Mucosa of rectum (tissue), 2 donors: Measurements from ENCODE around the gene ANO9.

Experiments
- H3K27ac ChIP-seq, 2 donors: one replicate each; pipeline ENCODE4 v1.7.0; 2013; ENCODE audit warnings: inconsistent platforms in 2 of 2, low read depth in 2 of 2, low read length in 2 of 2
- H3K27me3 ChIP-seq, 2 donors: one replicate each; pipeline ENCODE4 v1.7.0; 2013; ENCODE audit warnings: low read length in 2 of 2; ENCODE audit not compliant: control insufficient read depth in 2 of 2, insufficient read depth in 2 of 2
- H3K36me3 ChIP-seq, 2 donors: one replicate each; pipeline ENCODE4 v1.7.0; 2013; ENCODE audit warnings: low read length in 2 of 2; ENCODE audit not compliant: control insufficient read depth in 2 of 2, insufficient read depth in 2 of 2
- H3K4me1 ChIP-seq, 2 donors: one replicate each; pipeline ENCODE4 v1.7.0; 2013; ENCODE audit warnings: low read length in 2 of 2, mild to moderate bottlenecking in 1 of 2; ENCODE audit not compliant: control insufficient read depth in 2 of 2, insufficient read depth in 2 of 2
- H3K4me3 ChIP-seq, 2 donors: one replicate each; pipeline ENCODE4 v1.7.0; 2013; ENCODE audit warnings: low read length in 2 of 2
- H3K9ac ChIP-seq, 2 donors: one replicate each; pipeline ENCODE4 v1.7.0; 2013; ENCODE audit warnings: low read length in 2 of 2, low read depth in 1 of 2, mild to moderate bottlenecking in 1 of 2
- H3K9me3 ChIP-seq, 2 donors: one replicate each; pipeline ENCODE4 v1.7.0; 2013; ENCODE audit warnings: low read length in 2 of 2; ENCODE audit not compliant: control insufficient read depth in 2 of 2
- donor health status: healthy.
- donor health status: Normal muscosa, but diverticular disease.

Gene ANO9

DNA sequence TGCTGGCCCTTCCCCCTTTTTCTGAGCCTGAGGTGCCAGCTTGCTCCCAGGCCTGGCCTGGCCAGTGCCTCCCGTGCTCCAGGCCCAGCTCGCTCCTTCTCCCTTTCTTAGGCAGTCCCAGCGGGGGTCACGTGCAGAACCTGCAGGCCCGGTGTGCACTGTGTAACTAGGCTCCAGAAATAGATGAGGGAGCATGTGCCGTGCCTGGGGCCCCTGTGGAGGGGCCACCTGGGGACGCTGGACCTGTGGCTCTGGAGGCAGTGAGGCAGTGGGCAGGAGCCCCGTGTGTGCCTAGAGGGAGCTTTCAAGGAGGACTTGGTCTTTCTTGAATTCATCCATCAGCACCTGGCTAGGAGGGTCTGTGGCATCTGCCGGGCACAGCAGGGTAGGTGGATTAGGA, 19.8 kb upstream of the ANO9 start:
- no peaks in the 10 kb centered on the region for H3K27me3 ChIP-seq
- no peak overlapping the region for H3K9ac ChIP-seq
- H3K36me3 ChIP-seq = peaks cover 6 to 12% of the 10 kb centered on the region in 2 donors
- H3K9me3 ChIP-seq = no peaks in the 10 kb centered on the region
- H3K27ac ChIP-seq = no peak overlapping the region
- no peak overlapping the region for H3K4me3 ChIP-seq
- H3K4me1 ChIP-seq = no peaks in the 10 kb centered on the region

DNA sequence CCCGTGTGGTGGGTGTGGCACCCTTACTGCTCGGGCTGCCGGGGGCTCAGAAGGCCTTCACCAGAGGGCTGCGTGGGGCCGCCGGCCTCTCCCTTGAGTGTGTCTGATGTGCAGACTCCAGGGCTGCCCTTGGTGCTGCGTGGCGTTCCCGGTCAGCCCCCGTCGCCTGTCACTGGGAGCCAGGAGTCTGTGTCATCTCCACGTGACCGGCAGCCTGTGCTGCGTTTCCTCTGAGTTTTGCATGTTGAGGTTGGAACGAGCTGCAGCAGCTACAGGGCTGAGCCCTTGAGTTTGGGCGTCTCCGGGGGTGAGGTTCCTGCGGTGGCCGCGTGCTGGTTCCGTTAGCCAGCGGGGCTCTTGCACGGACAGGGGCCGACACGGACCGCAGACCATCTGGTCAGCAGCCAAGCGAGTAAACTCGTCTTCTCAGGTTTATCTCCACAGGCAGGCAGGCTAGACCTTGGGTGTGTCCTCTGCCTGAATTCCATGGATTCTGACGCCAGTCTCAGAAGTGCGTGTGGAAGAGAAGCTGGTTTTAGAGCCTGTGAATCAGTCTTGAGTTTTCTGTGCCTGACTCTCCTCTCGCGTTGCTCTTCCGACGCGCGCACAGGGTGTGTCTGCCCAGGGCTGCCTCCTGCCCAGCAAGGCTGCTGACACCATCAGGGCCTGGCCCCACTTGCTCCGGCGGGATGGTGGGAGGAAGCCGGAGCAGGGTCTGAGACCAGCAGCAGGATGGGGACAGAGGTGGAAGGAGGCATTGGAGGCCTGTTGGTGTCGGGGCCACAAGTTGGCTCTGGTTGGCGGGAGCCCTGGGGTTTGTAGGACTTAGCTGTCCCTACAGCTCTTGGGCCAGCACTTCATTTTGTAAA, 18.8 kb upstream of the ANO9 start:
- Histone ChIP-seq H3K4me1 (no peaks in the 10 kb centered on the region), H3K9ac (no peak overlapping the region), H3K9me3 (no peaks in the 10 kb centered on the region), H3K4me3 (no peak overlapping the region), H3K36me3 (peaks cover 6 to 12% of the 10 kb centered on the region in 2 donors), H3K27me3 (no peaks in the 10 kb centered on the region), H3K27ac (no peak overlapping the region)

DNA sequence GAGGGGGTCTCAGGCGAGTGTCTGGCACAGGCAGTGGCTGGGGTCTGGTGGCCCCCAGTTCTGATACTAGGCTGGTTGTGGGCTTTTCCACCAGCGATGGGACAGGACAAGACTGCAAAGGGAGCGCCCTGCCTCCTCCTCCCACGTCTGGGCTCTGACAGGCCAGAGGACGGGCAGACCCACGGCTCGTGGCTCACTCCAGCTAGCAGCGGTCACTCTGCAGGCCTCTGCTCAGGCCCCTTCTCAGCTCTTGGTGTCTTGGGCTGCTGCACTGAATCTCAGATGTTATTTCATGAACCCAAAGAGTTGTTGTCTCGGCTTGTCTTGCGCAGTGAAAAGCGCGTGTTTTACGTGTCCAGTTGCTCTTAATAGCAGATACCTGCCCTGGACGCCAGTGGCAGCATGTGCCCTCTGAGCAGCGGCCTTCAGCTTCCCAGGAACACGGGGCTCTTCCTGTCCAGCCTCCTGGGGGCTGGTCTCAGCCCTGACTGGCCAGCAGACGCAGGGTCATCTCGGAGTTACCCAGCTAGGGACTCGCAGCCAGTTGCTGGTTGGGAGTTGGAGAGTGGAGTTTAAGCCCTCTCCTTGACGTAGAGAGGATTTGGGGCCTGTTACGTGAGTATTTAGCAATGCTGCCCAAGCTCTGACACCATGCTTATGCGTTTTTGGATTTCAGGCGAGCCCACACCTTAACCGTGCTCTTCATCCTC, 17.9 kb upstream of the ANO9 start:
- H3K27me3 ChIP-seq = no peaks in the 10 kb centered on the region
- no peaks in the 10 kb centered on the region for H3K9me3 ChIP-seq
- H3K36me3 ChIP-seq = peaks cover 2 to 10% of the 10 kb centered on the region in 2 donors
- no peak overlapping the region for H3K27ac ChIP-seq
- no peaks in the 10 kb centered on the region for H3K4me1 ChIP-seq
- H3K4me3 ChIP-seq = no peak overlapping the region
- H3K9ac ChIP-seq = no peak overlapping the region

DNA sequence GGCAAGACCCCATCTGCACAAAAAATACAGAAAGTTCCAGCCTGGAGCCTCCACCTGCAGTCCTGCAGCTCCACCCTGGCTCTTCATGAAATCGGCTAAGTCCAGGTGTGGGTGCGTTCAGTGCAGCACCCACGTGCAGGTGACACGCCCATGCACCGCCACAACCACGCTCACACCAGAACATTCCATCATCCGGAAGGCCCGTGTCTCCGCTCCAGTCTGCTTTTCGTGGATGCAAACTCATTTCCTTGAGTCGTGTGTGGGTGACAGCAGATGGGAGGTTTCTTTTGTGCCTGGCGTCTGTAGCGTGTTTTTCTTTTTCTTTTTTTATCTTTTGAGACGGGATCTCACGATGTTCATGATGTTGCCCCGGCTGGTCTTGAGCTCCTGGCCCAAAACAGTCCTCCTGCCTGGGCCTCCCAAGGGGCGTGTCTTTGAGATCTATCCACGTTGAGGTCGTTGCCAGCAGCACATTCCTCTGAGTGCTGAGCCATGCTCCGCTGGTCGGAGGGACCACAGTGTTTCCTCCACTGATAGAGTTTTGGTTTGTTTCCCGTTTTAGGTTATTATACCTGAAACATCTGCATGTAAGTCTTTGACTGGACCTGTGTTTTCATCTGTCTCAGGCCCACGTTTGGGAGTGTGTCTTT, 15.4 kb upstream of the ANO9 start:
- no peaks in the 10 kb centered on the region for H3K9me3 ChIP-seq
- H3K36me3 ChIP-seq = peaks cover 11 to 16% of the 10 kb centered on the region in 2 donors
- H3K27ac ChIP-seq = no peak overlapping the region
- H3K27me3 ChIP-seq = no peaks in the 10 kb centered on the region
- H3K4me3 ChIP-seq = no peak overlapping the region
- no peaks in the 10 kb centered on the region for H3K4me1 ChIP-seq
- no peak overlapping the region for H3K9ac ChIP-seq

DNA sequence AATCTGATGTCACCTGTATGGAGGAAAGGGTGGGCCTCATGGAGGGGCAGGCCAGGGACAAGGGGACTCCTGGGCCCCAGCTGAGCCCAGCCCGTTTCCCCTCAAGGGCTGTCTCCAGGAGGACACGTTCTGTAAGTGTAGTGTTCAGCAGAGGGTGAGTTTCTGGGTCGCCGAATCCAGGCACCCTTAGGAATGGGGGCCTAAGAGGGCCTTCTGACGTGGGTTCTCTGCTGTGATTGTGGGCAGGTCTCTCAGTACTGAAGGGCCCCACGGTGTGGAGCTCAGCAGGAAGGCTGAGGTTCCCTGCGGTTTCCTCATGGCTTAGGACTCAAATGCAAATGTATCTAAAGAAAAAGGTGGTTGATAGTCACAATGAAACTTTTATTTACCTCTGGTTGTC, 14.7 kb upstream of the ANO9 start:
- Histone ChIP-seq H3K9me3 (no peaks in the 10 kb centered on the region), H3K27me3 (no peaks in the 10 kb centered on the region), H3K4me1 (peaks cover 0 to 3% of the 10 kb centered on the region in 2 donors), H3K9ac (no peak overlapping the region), H3K36me3 (peaks cover 11 to 13% of the 10 kb centered on the region in 2 donors), H3K27ac (no peak overlapping the region), H3K4me3 (no peak overlapping the region)

DNA sequence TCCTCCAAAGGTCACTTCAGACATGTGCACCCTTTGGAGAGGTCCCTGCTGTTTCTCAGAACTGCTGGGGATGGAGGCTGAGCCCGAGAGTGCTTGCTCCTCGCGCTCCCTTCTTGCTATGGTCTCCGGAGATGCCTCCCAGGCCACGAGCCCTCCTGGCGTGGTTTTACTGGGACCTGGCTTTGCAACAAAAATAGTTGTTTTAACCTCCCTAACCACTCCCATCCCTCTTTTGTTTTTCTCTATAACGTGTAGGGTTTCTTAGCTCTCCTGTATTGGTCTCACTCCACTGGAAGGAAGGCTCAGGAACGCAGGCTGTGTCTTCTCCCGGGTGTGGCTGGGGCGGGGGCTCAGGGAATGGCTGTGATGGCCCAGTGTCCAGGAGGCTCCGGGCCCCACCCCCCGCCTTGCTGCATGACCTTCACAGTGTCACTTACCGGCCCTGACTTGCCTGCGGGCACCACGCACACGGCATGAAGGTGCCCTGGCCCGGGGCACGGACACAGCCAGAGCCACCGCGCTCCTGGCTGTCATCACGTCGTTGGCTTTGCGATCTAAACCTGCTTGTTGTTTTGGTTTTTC, 13.8 kb upstream of the ANO9 start:
- H3K36me3 ChIP-seq = peaks cover 8 to 11% of the 10 kb centered on the region in 2 donors
- peaks cover 7 to 9% of the 10 kb centered on the region in 2 donors for H3K4me1 ChIP-seq
- no peak overlapping the region for H3K27ac ChIP-seq
- no peak overlapping the region for H3K9ac ChIP-seq
- no peaks in the 10 kb centered on the region for H3K27me3 ChIP-seq
- no peak overlapping the region for H3K4me3 ChIP-seq
- H3K9me3 ChIP-seq = no peaks in the 10 kb centered on the region

DNA sequence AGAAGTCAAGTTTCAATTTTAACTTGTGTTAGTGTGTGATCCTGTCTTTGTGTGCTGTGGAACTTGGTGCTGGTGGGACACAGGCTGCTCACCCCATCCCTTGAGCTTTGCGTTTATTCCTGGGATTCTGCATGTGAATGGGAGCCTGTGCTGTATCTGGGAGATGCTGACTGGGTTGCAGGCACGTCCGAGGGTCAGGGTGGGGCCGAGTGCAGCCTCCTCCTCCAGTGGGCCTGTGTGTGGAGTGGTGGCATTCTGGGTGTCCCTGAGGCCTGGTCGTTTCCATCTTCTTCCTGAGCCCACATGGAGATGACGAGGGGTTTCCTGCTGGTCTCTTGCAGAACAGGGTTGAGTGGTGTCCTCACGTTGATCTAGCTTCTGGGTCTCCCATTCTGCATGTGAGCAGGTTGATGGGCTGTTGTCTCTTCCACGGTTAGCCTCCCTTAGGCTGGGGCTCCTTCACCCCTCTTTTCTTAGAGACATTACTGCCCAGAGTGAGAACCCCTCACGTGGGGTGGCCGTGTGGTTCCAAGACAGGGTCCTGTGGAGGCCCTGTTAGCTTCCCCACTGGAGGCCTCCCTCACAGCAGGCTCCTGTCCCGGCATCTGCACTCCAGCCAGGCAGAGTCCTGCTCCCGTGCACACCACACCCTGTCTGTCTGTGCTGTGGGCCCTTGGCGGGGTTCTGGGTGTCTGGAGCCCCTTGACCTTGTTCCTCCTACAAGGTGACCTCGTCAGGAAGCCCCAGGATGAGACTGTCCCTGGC, 13.2 kb upstream of the ANO9 start:
- no peak overlapping the region for H3K4me3 ChIP-seq
- H3K4me1 ChIP-seq = peaks cover 7 to 9% of the 10 kb centered on the region in 2 donors
- H3K36me3 ChIP-seq = peaks cover 8 to 11% of the 10 kb centered on the region in 2 donors
- H3K27ac ChIP-seq = no peak overlapping the region
- H3K9me3 ChIP-seq = no peaks in the 10 kb centered on the region
- H3K9ac ChIP-seq = no peak overlapping the region
- H3K27me3 ChIP-seq = no peaks in the 10 kb centered on the region

DNA sequence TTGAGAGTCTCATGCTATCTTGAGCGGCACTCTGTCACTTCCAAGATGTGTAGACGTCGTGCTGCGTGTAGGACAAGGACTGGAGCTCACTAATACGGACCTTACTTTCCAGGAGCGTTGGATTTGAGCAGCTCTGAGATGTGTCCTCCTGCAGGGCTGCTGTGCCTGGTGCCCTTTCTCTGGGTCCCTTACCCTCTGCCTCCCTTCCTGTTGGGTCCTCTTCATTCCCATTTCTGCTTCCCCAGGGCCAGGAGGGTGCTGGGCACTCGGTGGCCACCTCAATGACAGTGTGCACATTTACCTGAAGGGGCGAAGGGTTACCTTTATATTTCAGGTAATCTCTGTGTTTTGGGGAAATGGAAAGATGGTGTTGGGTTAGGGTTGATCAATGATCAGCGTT, 12.2 kb upstream of the ANO9 start:
- Histone ChIP-seq H3K4me1 (peaks cover 16 to 17% of the 10 kb centered on the region in 2 donors), H3K27me3 (no peaks in the 10 kb centered on the region), H3K36me3 (peaks cover 8 to 11% of the 10 kb centered on the region in 2 donors), H3K27ac (no peak overlapping the region), H3K4me3 (no peak overlapping the region), H3K9ac (no peak overlapping the region), H3K9me3 (no peaks in the 10 kb centered on the region)

DNA sequence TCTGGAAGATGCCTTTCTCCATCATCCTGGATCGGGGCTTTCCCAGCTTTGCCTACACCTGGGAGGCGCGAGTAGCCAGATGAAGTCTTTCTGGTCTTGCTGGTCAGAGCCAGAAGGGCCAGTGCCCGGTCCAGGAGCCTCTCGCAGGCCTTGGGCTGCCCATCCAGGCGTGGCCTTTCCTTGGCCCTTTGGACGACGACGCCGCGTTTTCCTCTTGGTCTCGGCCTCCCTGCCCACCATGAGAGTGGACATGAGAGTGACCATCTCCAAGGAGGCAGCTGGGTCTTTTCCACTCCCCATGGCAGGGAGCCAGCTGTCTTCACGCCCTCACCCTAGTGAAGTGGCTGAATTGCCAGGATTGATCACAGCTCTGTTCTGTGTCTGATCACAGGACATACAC, 11.8 kb upstream of the ANO9 start:
- no peak overlapping the region for H3K4me3 ChIP-seq
- peaks cover 8 to 11% of the 10 kb centered on the region in 2 donors for H3K36me3 ChIP-seq
- peaks cover 17 to 20% of the 10 kb centered on the region in 2 donors for H3K4me1 ChIP-seq
- no peaks in the 10 kb centered on the region for H3K9me3 ChIP-seq
- no peak overlapping the region for H3K27ac ChIP-seq
- no peak overlapping the region for H3K9ac ChIP-seq
- no peaks in the 10 kb centered on the region for H3K27me3 ChIP-seq
